ENCODE measurements around the gene FLT4.

- TF ChIP-seq CTCF (IDR thresholded peaks at IDR 0.05; ENCODE audit: insufficient read depth, low read length, poor library complexity, severe bottlenecking) (no peak), EZH2phosphoT487 (conservative IDR thresholded peaks at IDR 0.05; ENCODE audit: low read length) (no peak)
Observed at GRCh38 chr5:180632768-180633167, 16.6 kb downstream of the FLT4 start.
